ENCODE data around the gene TTN.

Gene TTN

DNA sequence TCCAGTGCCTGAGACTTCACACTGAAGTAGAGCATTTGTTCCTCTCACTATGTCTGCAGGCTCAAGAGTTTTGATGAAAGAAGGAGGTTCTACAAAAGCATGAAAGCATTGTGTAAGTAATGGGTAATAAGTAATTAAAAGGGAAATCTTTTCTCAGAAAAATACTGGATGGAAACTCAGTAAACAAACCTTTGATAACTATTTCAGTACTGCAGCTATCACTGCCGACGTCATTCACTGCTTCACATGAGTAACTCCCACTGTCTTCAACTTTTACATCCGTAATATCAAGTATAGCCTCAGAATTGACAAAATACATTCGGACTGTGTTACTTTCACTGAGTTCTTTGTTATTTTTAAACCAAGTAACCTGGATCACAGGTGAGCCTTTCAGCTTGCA, 72.7 kb downstream of the TTN start:
- no peak for DNase-seq (ENCODE audit: low spot score)

GRCh38 chr2:178733975-178734374, 73.2 kb downstream of the TTN start:
- no peak for DNase-seq (ENCODE audit: low spot score)

GRCh38 chr2:178732913-178733312, 74.3 kb downstream of the TTN start:
- no peak for DNase-seq (ENCODE audit: low spot score)

DNA sequence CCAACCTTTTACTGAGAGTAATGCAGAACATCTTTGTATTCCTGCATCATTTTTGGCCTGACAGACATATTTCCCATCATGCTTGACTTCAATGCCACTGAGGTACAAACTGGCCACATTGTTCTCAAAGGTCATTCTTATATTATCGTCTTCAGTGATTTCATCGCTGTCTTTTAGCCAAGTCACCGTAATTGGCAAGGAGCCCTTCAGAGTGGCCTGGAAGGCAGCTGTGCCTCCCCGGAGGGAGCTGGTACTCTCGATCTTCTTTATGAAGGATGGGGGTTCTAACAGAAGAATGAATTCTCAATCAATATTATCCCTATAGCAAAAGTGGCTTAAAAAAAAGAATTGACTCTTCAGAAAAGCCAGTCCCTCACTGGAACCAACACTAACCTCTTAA, 75.9 kb downstream of the TTN start:
- no peak for DNase-seq (ENCODE audit: low spot score)

DNA sequence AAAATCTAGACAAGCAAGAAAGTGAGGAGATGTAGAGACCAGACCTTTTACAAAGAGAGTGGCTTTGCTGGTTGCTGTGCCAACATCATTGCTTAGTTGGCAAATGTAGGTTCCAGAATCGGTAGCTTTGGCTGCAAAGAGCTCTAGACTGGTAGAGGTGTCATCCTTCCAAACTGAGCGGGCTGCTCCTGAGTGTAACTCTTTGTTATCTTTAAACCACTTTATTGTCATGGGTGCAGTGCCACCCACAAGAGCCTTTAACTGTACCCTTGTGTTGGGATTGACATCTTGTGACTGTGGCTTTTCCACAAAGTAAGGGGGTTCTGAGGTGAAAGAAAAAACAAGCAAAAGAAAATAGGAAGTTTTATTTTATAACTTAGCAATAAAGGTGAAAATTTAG, 77.2 kb downstream of the TTN start:
- no peak for DNase-seq (ENCODE audit: low spot score)

DNA sequence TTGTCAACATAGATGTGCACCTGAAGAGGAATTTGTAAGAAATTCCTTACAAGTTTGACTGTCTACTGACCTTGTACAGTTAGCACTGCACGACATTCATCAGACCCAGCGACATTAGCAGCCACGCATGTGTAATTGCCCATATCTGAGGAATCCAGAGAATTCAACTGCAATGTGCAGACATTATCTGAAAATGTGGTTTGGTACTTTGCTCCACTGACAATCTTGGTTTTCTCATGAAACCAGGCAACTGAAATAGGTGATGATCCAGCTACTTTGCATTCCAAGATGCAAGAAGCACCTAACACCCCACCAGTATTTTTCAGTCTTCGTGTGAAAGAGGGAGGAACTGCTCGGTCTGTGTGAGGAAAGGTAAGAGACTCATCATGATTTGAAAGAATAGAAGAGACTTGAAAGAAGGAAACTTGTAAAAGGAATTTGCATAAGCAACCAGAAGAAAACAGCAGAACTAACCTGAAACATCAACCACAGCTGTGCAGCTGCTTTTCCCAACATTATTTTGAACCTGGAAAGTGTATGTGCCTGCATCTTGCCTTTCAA, 83.4 kb downstream of the TTN start:
- no peak for DNase-seq (ENCODE audit: low spot score)

DNA sequence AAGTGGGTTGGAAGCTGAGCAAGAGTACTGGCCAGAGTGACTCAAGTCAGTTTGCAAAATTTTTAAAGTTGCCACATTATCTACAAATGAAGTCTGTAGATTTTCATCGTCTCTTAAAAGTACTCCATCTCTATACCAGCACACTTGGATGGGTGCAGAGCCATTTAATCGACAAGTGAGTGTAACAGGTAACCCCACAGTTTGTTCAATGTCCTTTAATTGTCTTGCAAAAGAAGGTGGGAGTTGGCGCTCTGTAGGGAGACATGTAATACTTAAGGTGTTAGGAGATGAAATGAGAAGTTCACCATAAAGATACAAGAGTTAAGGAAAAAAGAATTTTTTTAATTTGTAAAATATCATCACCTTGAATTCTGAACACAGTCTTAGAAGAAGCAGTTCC, 84.9 kb downstream of the TTN start:
- DNase-seq (ENCODE audit: low spot score), result no peak

GRCh38 chr2:178718988-178719387, 88.2 kb downstream of the TTN start:
- no peak for DNase-seq (ENCODE audit: low spot score)

GRCh38 chr2:178718283-178718682, 88.9 kb downstream of the TTN start:
- DNase-seq (ENCODE audit: low spot score), result no peak

DNA sequence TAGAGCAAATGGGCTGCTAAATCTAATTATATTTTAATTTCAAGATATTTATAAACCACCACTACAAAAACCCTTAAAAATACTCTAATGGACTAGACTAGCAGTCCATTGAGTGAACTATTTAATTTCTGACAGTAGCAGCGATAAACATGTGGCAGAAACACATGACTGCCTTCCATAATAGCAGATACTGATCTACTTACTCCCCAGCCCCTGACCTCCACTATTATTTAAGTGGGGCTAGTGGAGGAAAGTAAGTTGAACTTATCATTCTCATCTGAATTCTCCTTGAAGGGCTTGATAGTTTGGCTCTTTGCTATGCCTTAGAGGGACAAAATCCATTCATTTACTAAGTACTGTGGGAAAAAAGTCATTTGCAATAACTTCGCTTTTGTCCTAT, 90.8 kb downstream of the TTN start:
- no peak for DNase-seq (ENCODE audit: low spot score)

- DNase-seq (ENCODE audit: low spot score), result no peak
Measured at GRCh38 chr2:178715366-178715765, 91.9 kb downstream of the TTN start.

GRCh38 chr2:178707476-178707875, 99.7 kb downstream of the TTN start:
- no peak for DNase-seq (ENCODE audit: low spot score)

GRCh38 chr2:178704876-178705275, 102.3 kb downstream of the TTN start:
- no peak for DNase-seq (ENCODE audit: low spot score)

GRCh38 chr2:178702361-178702760, 104.9 kb downstream of the TTN start:
- DNase-seq (ENCODE audit: low spot score), result no peak

- no peak for DNase-seq (ENCODE audit: low spot score)
Measured at GRCh38 chr2:178700922-178701342, 106.3 kb downstream of the TTN start.

DNA sequence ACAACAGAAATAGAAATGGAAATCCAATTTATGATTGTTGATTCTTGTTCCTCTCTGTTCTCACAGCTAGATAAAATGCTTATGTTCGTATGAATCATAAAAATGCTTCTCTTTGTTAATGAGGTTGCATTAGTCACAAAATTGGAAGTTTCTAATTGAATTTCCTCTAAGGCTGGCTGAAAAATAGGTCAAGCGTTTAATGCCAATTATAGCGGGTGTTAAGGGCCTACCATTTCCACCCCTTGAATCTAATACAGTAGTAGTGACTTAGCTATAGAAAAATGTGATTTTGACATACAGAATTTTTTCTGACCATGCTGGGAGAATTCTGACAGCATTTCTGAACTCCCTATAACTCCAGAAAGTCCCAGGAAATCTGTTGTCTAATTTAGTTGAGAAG, 107.1 kb downstream of the TTN start:
- DNase-seq (ENCODE audit: low spot score), result no peak

DNA sequence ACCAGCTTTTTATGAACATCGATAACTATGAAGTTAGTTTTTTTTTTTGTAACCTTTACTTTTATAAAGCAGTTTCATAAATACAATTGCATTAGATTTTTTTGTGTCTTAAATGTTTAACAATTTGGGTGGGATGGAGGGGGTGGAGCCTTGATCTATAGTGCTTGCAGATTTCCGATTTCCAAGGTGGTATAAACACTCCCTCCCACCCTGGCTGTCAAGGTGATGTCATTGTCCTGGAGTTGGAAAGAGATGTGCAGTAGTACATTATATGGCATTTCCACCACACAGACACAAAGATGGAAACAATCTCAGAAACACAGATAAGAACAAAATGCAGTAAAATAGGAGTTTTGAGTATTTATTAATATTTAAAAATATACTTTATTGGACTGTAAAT, 114.4 kb downstream of the TTN start:
- DNase-seq (ENCODE audit: low spot score), result no peak

GRCh38 chr2:178689808-178690207, 117.4 kb downstream of the TTN start:
- no peak for DNase-seq (ENCODE audit: low spot score)

DNA sequence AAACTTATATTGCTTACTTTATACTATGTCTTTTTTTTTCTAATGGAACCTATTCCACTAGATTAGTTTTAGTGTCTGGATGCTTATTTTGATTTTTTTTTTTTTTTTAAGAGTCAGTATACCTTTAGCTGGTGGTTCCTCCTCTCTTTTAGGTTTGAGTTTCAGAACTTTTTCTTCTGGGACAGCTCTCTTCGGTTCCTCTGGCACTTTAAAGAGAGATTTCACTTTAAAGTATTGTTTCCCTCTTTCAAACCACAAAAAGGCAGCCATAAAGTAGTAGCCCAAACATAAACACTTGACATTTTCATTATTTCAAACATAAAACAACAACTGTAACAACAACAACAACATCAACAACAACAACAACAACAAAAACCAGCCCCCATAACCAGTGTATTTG, 123.3 kb downstream of the TTN start:
- DNase-seq (ENCODE audit: low spot score), result no peak

- DNase-seq (ENCODE audit: low spot score), result no peak
Measured at GRCh38 chr2:178681081-178681480, 126.1 kb downstream of the TTN start.

GRCh38 chr2:178679891-178680290, 127.3 kb downstream of the TTN start:
- DNase-seq (ENCODE audit: low spot score), result no peak

DNA sequence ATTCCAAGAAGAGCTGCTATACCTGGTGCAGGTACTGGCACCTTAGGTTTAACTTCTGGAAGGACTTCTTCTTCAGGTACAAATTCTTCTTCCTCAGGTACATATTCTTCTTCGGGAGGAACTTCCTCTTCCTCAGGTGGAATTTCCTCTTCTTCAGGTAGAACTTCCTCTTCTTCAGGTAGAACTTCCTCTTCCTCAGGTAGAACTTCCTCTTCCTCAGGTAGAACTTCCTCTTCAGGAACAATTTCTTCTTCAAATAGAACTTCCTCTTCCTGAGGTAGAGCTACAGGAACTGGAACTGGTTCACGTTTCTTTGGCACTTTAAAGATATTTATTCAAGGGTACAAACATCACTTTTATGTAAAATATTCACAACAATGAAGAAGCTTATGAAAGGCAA, 129.6 kb downstream of the TTN start:
- DNase-seq (ENCODE audit: low spot score), result no peak

DNA sequence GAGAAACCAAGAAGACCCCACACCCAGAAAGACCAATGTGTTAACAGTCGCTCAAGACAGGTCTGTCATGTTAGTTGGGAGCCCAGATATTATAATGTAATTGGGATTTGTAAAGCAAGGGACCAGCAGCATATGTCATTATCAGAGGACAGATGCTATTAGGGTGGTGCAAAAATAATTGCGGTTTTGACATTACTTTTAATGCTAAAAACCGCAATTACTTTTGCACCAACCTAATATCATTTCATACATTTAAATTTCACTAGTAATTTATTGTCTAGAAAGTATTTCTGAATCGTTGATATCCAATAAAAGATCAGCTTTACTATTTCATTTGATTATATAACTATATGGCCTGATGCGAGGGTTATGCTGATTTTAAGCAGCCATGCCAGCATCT, 131.2 kb downstream of the TTN start:
- no peak for DNase-seq (ENCODE audit: low spot score)

- no peak for DNase-seq (ENCODE audit: low spot score)
Measured at GRCh38 chr2:178674122-178674521, 133.1 kb downstream of the TTN start.

DNA sequence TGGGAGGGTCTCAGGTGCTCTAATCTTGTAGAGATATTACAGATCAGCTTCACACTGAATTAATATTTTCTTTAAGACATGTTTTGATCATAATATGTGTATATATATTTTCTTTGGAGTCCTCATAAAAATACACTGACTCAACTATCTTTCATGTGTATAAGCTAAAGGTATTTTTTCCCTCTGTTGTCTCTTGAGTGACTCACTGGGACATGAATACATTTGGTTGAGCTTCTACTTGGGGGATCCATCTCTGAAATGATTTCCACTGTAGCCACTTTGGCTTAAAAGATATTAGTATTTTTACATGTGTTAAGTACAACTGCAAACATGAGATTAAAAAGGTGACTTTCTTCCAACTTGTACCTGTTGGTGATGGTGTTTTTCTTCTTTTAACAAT, 140.8 kb downstream of the TTN start:
- no peak for DNase-seq (ENCODE audit: low spot score)
